WTC11 (cell line): ENCODE results near the gene ALKBH8. TPM values are rescaled to one million over a fixed set of nuclear protein-coding genes. Genes with fewer than 3 reads are reported as not detected.
A peak's percentile ranks its signal among the peaks of the same experiment; 100 is the strongest.

Experiments used
- ATAC-seq: fragments of 200-7000 bp; cut with Tn5 transposase; 2 replicates; pipeline ENCODE4 v1.10.0; 2021; ENCODE audit warnings: mild to moderate bottlenecking, moderate library complexity
- CTCF ChIA-PET: fragments of 300-600 bp; sonication (Branson Sonifier 250); formaldehyde crosslinking; loops from one replicate; lab custom pipeline; 2021; ENCODE audit warnings: antibody characterized with exemption; lab: Charles Lee
- POLR2A ChIA-PET: fragments of 350-600 bp; sonication (Branson Sonifier 250); formaldehyde crosslinking; loops from one replicate; lab custom pipeline; 2021; ENCODE audit warnings: antibody characterized with exemption; lab: Charles Lee
- DNase-seq: peaks from one replicate; pipeline ENCODE4 v3.0.0; 2021; ENCODE audit warnings: low spot score
- H3K27ac Mint-ChIP-seq: 2 replicates; pipeline ENCODE4 v1.8.0; 2021; ENCODE audit warnings: mixed read lengths
- H3K27me3 Mint-ChIP-seq: 2 replicates; pipeline ENCODE4 v1.8.0; 2021; ENCODE audit warnings: low read depth, mild to moderate bottlenecking, moderate library complexity, mixed read lengths
- H3K36me3 Mint-ChIP-seq: 2 replicates; pipeline ENCODE4 v1.8.0; 2021; ENCODE audit warnings: mixed read lengths
- H3K4me1 Mint-ChIP-seq: 2 replicates; pipeline ENCODE4 v1.8.0; 2022; ENCODE audit warnings: mixed read lengths
- H3K4me3 Mint-ChIP-seq: 2 replicates; pipeline ENCODE4 v1.8.0; 2021; ENCODE audit warnings: mild to moderate bottlenecking, moderate library complexity, mixed read lengths
- H3K9me3 Mint-ChIP-seq: 2 replicates; pipeline ENCODE4 v1.8.0; 2021; ENCODE audit warnings: mixed read lengths
- ESRRA ChIP-seq: sonication (generic); formaldehyde crosslinking; IDR thresholded peaks from 2 replicates; pipeline ENCODE4 v1.8.1; 2022; ENCODE audit warnings: mild to moderate bottlenecking, missing genetic modification reagents, borderline replicate concordance
- FOXJ3 ChIP-seq: sonication (generic); formaldehyde crosslinking; IDR thresholded peaks from 2 replicates; pipeline ENCODE4 v1.9.0; 2021; ENCODE audit warnings: missing genetic modification reagents, mild to moderate bottlenecking, borderline replicate concordance
- FOXP1 ChIP-seq: sonication (generic); formaldehyde crosslinking; IDR thresholded peaks from 2 replicates; pipeline ENCODE4 v1.8.0; 2022; ENCODE audit warnings: missing genetic modification reagents, mild to moderate bottlenecking, moderate library complexity, borderline replicate concordance
- IRF2 ChIP-seq: sonication (generic); formaldehyde crosslinking; IDR thresholded peaks from 2 replicates; pipeline ENCODE4 v1.8.0; 2022; ENCODE audit warnings: low read depth, missing genetic modification reagents, borderline replicate concordance
- NFATC4 ChIP-seq: fragments of 250-450 bp; sonication (Bioruptor Pico); IDR thresholded peaks from 2 replicates; pipeline ENCODE4 v1.9.0; 2021; ENCODE audit warnings: mild to moderate bottlenecking
- SMAD3 ChIP-seq: sonication (generic); formaldehyde crosslinking; IDR thresholded peaks from 2 replicates; pipeline ENCODE4 v1.8.0; 2022; ENCODE audit warnings: missing genetic modification reagents, mild to moderate bottlenecking, borderline replicate concordance
- ZBTB21 ChIP-seq: sonication (generic); formaldehyde crosslinking; IDR thresholded peaks from 2 replicates; pipeline ENCODE4 v1.8.1; 2023; ENCODE audit warnings: mild to moderate bottlenecking, missing genetic modification reagents, borderline replicate concordance
- ZNF219 ChIP-seq: sonication (generic); formaldehyde crosslinking; IDR thresholded peaks from 2 replicates; pipeline ENCODE4 v1.8.0; 2023; ENCODE audit warnings: missing genetic modification reagents, mild to moderate bottlenecking, borderline replicate concordance
- ZNF317 ChIP-seq: sonication (generic); formaldehyde crosslinking; IDR thresholded peaks from 2 replicates; pipeline ENCODE4 v1.8.1; 2023; ENCODE audit warnings: low read depth, mild to moderate bottlenecking, moderate library complexity, missing genetic modification reagents, borderline replicate concordance
- total RNA-seq: library from RNA; stranded (reverse); gene quantifications from 3 replicates; pipeline ENCODE4 v1.2.3, GENCODE V29; 2021
- TF ChIP-seq, protein P1 (sequence below): fragments of 250-450 bp; sonication (Bioruptor Pico); IDR thresholded peaks from 2 replicates; pipeline ENCODE4 v1.9.0; 2021; ENCODE audit warnings: mild to moderate bottlenecking, borderline replicate concordance
- TF ChIP-seq, protein P2 (sequence below): fragments of 250-450 bp; sonication (Bioruptor Pico); IDR thresholded peaks from 2 replicates; pipeline ENCODE4 v1.9.0; 2021; ENCODE audit warnings: moderate library complexity, mild to moderate bottlenecking, inconsistent platforms, borderline replicate concordance
- TF ChIP-seq, protein P3 (sequence below): sonication (generic); formaldehyde crosslinking; conservative IDR thresholded peaks from 2 replicates; pipeline ENCODE4 v1.8.1; 2023; ENCODE audit warnings: mild to moderate bottlenecking, low read depth, missing genetic modification reagents, moderate library complexity
- TF ChIP-seq, protein P4 (sequence below): fragments of 250-450 bp; sonication (Bioruptor Pico); IDR thresholded peaks from 2 replicates; pipeline ENCODE4 v2.1.2; 2022; ENCODE audit warnings: mild to moderate bottlenecking, moderate library complexity
- TF ChIP-seq, protein P5 (sequence below): sonication (generic); formaldehyde crosslinking; IDR thresholded peaks from 2 replicates; pipeline ENCODE4 v1.8.1; 2022; ENCODE audit warnings: mild to moderate bottlenecking, moderate library complexity, missing genetic modification reagents

Gene ALKBH8
- total RNA-seq, 1 experiment from 2014 or later = 9.5 TPM

DNA sequence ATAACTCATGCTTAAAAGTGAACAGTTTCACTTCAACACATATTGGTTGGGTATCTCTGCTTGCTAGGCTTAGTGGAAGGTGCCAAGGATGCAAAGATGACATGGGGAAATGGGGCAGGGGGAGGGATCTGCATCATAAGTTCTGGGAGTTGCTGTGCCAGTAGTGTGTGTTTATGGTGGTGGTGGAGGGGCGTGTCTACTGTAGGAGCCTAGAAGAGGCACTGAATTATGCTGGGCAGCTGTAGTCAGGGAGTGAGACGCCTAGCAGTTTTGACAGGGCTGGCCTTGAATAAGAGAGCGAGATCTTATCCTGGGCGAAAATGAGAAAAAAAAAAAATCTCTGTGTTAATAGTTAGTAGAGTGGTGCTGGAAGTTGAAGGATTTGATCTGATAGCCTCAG, 28.4 kb upstream of the ALKBH8 start (continued):
- TF ChIP-seq, protein P1, sequence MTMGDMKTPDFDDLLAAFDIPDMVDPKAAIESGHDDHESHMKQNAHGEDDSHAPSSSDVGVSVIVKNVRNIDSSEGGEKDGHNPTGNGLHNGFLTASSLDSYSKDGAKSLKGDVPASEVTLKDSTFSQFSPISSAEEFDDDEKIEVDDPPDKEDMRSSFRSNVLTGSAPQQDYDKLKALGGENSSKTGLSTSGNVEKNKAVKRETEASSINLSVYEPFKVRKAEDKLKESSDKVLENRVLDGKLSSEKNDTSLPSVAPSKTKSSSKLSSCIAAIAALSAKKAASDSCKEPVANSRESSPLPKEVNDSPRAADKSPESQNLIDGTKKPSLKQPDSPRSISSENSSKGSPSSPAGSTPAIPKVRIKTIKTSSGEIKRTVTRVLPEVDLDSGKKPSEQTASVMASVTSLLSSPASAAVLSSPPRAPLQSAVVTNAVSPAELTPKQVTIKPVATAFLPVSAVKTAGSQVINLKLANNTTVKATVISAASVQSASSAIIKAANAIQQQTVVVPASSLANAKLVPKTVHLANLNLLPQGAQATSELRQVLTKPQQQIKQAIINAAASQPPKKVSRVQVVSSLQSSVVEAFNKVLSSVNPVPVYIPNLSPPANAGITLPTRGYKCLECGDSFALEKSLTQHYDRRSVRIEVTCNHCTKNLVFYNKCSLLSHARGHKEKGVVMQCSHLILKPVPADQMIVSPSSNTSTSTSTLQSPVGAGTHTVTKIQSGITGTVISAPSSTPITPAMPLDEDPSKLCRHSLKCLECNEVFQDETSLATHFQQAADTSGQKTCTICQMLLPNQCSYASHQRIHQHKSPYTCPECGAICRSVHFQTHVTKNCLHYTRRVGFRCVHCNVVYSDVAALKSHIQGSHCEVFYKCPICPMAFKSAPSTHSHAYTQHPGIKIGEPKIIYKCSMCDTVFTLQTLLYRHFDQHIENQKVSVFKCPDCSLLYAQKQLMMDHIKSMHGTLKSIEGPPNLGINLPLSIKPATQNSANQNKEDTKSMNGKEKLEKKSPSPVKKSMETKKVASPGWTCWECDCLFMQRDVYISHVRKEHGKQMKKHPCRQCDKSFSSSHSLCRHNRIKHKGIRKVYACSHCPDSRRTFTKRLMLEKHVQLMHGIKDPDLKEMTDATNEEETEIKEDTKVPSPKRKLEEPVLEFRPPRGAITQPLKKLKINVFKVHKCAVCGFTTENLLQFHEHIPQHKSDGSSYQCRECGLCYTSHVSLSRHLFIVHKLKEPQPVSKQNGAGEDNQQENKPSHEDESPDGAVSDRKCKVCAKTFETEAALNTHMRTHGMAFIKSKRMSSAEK = no peak
- TF ChIP-seq FOXJ3 (no peak), ESRRA (CRISPR knock-in tag) (no peak)

DNA sequence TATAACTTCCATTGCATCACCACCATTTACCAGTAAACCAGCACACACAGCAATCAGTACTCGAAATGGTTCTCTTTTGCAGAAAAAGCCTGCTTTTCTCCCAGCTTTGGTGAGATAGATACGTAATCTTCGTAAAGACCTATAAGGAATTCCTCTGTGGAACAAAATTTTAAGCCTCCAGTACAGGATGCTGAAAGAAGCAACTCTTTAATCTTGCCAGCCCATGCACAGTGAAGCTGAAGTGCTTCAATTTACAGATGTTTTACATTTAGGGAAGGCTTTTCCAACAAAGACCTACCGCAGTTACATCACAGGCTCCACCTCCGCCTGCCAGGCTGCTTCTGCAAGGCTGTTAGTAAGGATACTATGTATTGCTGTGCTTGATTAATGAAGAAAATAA, 27.3 kb upstream of the ALKBH8 start:
- CTCF ChIA-PET = interaction anchor here (2.1 to 2.2 kb wide), 2 partner anchors 13 to 16 kb away, joined by 9 to 10 read pairs; no protein-coding TSS in a partner anchor

DNA sequence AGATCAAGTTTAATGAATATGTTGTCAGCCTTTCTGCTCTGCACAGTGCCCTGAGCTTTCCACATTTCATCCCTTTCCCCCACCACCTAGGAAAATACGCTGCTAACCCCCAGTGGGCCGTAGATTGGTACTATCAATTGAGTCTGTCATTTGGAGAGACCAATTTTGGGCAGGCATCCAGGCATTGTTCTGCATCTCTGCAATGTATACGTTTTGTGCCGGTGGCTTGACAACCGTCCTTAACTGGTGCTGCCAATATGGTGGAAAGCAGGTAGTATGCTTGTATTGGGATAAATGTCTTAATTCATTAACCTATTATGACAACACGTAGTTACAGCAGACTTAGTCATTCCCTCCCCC, 26.7 kb upstream of the ALKBH8 start:
- TF ChIP-seq FOXP1 (CRISPR knock-in tag) (no peak), ZBTB21 (CRISPR knock-in tag) (no peak), ZNF219 (CRISPR knock-in tag) (no peak)
- TF ChIP-seq, protein P2, sequence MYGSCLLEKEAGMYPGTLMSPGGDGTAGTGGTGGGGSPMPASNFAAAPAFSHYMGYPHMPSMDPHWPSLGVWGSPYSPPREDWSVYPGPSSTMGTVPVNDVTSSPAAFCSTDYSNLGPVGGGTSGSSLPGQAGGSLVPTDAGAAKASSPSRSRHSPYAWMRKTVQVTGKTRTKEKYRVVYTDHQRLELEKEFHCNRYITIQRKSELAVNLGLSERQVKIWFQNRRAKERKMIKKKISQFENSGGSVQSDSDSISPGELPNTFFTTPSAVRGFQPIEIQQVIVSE (CRISPR knock-in tag) = no peak
- TF ChIP-seq, protein P3, sequence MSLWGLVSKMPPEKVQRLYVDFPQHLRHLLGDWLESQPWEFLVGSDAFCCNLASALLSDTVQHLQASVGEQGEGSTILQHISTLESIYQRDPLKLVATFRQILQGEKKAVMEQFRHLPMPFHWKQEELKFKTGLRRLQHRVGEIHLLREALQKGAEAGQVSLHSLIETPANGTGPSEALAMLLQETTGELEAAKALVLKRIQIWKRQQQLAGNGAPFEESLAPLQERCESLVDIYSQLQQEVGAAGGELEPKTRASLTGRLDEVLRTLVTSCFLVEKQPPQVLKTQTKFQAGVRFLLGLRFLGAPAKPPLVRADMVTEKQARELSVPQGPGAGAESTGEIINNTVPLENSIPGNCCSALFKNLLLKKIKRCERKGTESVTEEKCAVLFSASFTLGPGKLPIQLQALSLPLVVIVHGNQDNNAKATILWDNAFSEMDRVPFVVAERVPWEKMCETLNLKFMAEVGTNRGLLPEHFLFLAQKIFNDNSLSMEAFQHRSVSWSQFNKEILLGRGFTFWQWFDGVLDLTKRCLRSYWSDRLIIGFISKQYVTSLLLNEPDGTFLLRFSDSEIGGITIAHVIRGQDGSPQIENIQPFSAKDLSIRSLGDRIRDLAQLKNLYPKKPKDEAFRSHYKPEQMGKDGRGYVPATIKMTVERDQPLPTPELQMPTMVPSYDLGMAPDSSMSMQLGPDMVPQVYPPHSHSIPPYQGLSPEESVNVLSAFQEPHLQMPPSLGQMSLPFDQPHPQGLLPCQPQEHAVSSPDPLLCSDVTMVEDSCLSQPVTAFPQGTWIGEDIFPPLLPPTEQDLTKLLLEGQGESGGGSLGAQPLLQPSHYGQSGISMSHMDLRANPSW (CRISPR knock-in tag) = no peak
- CTCF ChIA-PET = interaction anchor here (1.1 to 2.2 kb wide), 2 partner anchors 13 to 97 kb away, joined by 6 to 10 read pairs; no protein-coding TSS in a partner anchor
- peak overlapping the region; percentile 95 for H3K4me3 Mint-ChIP-seq
- no peak overlapping the region for H3K27ac Mint-ChIP-seq
- DNase-seq (no peak), ATAC-seq (no peak)
- POLR2A ChIA-PET = no interaction called here
- H3K27me3 Mint-ChIP-seq = peaks cover 74% of the 10 kb centered on the region
- H3K36me3 Mint-ChIP-seq = no peaks in the 10 kb centered on the region
- H3K4me1 Mint-ChIP-seq = peaks cover 44% of the 10 kb centered on the region
- H3K9me3 Mint-ChIP-seq = no peaks in the 10 kb centered on the region

More for the DNA sequence above, 27.3 kb upstream of the ALKBH8 start:
- Mint-ChIP-seq H3K27ac (no peak overlapping the region), H3K36me3 (no peaks in the 10 kb centered on the region), H3K4me3 (peak overlapping the region; percentile 95), H3K27me3 (peaks cover 67% of the 10 kb centered on the region), H3K9me3 (no peaks in the 10 kb centered on the region), H3K4me1 (peaks cover 50% of the 10 kb centered on the region)
- TF ChIP-seq IRF2 (CRISPR knock-in tag) (no peak), ZNF317 (CRISPR knock-in tag) (no peak), SMAD3 (CRISPR knock-in tag) (no peak), NFATC4 (no peak), ZBTB21 (CRISPR knock-in tag) (no peak), FOXP1 (CRISPR knock-in tag) (no peak)
- TF ChIP-seq, protein P4, sequence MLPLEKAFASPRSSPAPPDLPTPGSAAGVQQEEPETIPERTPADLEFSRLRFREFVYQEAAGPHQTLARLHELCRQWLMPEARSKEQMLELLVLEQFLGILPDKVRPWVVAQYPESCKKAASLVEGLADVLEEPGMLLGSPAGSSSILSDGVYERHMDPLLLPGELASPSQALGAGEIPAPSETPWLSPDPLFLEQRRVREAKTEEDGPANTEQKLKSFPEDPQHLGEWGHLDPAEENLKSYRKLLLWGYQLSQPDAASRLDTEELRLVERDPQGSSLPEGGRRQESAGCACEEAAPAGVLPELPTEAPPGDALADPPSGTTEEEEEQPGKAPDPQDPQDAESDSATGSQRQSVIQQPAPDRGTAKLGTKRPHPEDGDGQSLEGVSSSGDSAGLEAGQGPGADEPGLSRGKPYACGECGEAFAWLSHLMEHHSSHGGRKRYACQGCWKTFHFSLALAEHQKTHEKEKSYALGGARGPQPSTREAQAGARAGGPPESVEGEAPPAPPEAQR (CRISPR knock-in tag) = no peak
- TF ChIP-seq, protein P5, sequence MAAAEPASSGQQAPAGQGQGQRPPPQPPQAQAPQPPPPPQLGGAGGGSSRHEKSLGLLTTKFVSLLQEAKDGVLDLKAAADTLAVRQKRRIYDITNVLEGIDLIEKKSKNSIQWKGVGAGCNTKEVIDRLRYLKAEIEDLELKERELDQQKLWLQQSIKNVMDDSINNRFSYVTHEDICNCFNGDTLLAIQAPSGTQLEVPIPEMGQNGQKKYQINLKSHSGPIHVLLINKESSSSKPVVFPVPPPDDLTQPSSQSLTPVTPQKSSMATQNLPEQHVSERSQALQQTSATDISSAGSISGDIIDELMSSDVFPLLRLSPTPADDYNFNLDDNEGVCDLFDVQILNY = no peak
- POLR2A ChIA-PET = no interaction called here
- no peak for ATAC-seq
- DNase-seq = no peak
